GM18520 (cell line): ENCODE data around the gene IL3.

Experiments
- ATAC-seq: cut with Tn5 transposase; IDR thresholded peaks from one replicate; pipeline ENCODE4 v1.9.1; 2021; ENCODE audit not compliant: unreplicated experiment

IL3 gene

DNA sequence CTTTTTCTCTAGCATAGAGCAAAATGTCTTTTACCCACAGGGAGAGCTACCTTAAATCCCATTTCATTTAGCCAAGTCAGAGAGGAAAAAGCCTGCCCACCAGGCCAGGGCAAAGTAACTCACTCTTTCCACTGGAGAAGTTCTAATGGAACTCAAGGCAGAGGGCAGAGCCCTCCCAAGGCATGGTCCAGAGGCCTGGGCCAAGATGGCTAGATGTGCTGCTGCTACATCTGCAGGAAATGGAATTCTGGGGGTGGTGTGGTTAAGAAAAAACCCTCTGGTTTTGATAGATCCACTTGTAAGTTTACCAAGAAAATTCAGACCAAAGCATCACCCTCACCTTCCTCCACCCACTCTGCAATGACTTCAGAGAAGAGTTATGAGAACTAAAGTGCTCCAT lies 50.5 kb downstream of the IL3 start:
- ATAC-seq: no peak

DNA sequence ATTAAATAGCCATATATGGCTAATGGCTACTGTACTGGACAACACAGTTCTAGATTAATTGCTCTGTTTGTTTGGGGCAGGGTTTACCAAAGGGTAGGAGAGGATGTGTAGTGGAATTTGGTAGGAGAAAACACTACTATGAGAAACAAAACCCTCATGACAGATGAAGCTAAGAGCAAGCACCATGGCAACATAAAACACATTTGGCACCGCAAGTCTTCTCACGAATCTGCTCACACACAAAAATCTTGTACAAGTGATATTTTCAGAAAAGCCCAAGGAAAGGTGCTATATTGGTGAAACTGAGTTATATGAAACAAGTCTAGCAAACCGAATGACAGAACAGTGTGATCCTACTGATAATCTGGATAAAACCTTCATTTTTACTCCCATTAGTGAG lies 51.7 kb downstream of the IL3 start:
- ATAC-seq: no peak
